Measurements from ENCODE around the gene ADD3.

DNA sequence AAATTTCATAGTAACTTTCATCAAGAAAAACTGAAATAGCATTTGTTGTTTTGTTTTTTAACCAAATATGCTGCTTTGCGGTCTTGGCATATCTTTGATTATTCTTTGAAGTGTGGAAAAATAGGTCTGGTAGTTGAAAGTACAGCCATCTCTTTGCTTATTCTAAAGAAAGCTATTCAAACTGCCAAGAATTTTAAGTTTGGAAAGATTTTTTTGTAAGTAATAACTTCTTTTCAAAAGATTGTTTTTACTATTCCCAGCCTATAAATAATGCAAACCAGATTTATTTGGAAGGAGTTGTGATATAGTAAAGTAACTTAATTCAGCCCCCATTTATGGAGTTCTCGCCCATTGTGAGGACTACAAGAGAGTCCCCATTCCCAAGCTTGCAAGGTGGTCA is 87.0 kb downstream of the ADD3 start:
- TF ChIP-seq, protein P1, sequence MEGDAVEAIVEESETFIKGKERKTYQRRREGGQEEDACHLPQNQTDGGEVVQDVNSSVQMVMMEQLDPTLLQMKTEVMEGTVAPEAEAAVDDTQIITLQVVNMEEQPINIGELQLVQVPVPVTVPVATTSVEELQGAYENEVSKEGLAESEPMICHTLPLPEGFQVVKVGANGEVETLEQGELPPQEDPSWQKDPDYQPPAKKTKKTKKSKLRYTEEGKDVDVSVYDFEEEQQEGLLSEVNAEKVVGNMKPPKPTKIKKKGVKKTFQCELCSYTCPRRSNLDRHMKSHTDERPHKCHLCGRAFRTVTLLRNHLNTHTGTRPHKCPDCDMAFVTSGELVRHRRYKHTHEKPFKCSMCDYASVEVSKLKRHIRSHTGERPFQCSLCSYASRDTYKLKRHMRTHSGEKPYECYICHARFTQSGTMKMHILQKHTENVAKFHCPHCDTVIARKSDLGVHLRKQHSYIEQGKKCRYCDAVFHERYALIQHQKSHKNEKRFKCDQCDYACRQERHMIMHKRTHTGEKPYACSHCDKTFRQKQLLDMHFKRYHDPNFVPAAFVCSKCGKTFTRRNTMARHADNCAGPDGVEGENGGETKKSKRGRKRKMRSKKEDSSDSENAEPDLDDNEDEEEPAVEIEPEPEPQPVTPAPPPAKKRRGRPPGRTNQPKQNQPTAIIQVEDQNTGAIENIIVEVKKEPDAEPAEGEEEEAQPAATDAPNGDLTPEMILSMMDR (IDR thresholded peaks at IDR 0.05), result no peak
- no peak for TF ChIP-seq POLR2A (IDR thresholded peaks at IDR 0.05)

All from heart left ventricle (tissue), 13 donors.